ENCODE results near the gene CFAP251.

DNA sequence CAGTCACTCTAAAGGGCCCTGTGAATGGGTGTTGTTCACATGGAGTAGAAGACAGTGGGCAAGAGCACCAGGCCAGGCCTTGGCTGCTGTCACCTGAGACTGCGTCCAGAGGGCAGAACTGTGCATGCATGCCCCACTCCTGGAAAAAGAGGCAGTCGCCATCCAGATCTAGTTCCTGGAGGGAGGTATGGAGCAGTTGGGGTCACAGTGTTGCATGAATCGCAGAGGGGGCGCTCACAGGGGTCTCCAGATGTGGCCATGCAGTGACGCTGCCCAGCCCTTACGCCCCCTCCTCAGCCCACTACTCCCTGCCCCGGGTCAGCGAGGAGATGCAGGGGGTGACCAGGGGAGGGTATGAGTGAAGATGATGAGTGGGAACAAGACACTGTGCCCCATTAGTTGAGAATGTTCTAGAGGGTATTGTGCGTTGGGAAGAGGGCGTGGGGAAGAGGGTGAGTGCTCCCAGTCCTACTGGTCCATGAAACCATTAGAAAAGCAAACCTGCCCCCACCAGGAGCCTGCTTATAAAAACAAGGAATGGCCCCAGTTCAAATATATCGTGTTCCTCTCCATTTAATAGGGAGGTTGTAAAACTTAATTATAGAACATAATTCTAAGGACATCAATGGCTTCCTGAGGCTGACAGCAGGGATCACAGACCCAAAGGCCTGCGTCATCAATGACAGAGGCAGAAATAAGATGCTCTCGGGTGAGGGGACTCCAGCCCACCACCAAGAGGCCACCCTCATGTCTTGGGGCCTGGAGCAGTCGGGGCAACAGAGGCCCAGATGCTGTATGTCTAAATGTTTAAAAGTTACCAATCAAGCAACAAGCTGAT lies 71.1 kb downstream of the CFAP251 start:
- TF ChIP-seq, protein P1, sequence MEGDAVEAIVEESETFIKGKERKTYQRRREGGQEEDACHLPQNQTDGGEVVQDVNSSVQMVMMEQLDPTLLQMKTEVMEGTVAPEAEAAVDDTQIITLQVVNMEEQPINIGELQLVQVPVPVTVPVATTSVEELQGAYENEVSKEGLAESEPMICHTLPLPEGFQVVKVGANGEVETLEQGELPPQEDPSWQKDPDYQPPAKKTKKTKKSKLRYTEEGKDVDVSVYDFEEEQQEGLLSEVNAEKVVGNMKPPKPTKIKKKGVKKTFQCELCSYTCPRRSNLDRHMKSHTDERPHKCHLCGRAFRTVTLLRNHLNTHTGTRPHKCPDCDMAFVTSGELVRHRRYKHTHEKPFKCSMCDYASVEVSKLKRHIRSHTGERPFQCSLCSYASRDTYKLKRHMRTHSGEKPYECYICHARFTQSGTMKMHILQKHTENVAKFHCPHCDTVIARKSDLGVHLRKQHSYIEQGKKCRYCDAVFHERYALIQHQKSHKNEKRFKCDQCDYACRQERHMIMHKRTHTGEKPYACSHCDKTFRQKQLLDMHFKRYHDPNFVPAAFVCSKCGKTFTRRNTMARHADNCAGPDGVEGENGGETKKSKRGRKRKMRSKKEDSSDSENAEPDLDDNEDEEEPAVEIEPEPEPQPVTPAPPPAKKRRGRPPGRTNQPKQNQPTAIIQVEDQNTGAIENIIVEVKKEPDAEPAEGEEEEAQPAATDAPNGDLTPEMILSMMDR (IDR thresholded peaks at IDR 0.05; ENCODE audit: poor library complexity): no peak
- no peak for TF ChIP-seq EZH2phosphoT487 (IDR thresholded peaks at IDR 0.05; ENCODE audit: low read depth, severe bottlenecking, unreplicated experiment)
